HG03175 (cell line): ENCODE measurements around the gene TUB.

Experiments
- ATAC-seq: cut with Tn5 transposase; IDR thresholded peaks from one replicate; pipeline ENCODE4 v1.9.1; 2021; ENCODE audit warnings: mild to moderate bottlenecking, moderate library complexity; ENCODE audit not compliant: unreplicated experiment

The TUB gene

DNA sequence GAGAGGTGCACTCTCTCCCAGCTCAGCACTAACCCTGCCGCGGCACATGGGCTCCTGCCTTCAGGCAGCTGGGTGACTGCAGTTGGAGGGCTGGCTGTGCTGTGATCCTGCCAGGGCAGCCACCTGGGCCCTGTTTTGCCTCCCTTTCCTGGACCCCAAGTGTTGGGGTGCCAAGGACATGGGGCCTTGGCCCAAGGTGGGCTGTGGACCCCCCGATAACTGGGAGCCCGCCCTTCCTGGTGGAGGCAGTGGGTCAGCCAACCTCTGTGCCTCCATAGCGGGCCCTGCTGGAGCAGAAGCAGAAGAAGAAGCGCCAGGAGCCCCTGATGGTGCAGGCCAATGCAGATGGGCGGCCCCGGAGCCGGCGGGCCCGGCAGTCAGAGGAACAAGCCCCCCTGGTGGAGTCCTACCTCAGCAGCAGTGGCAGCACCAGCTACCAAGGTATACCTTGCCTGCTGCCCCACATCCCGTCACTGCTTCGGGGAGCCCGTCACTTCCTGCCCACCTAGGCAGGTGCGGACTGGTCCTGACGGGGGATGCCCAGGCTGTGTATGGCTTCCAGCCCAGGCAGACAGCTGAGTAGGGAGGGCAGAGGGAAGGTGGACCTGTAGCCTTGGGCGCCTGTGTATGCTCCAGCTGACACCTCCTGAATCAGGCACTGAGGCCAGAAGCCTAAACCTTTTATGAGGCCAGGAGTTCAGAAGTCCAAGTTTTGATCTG lies 8.9 kb downstream of the TUB start:
- ATAC-seq: no peak

DNA sequence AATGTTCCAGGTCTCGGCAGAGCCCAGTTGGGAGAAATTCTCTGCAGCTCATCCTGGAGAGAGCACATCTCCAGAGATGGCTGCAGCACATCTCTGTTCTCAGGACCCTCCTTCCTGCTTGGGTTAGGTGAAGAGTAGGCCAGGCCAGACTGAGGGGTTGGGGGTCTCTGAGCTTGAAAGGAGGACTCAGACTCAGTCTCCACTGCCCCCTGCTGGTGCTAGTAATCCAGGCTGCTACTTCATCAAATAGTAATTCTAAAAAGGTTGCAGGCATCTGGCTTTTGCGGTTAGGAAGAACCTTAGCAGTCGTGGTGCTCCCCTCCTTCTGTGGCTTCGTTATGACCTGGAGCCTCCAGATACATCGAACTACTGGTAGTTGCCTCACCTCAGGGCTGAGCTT lies 9.7 kb downstream of the TUB start:
- no peak for ATAC-seq

DNA sequence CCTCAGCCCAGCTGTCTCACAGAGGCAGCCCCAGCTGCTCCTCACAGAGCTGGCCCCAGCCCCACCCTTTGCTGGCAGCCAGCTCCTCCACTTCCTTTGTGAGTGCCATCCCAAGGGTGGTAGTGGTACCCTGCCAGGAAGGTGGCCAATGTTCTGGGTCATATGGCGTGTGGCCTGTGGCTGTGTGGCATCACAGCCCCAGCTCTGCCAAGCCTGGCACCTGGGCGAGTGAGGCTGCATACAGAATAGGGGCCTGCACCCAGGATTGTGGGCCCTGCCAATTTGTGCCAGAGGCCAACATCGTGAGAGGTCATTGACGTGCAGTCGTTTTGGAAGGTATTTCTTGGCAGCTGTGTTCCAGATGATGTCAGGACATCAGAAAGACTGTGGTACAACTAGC lies 10.7 kb downstream of the TUB start:
- ATAC-seq: no peak

DNA sequence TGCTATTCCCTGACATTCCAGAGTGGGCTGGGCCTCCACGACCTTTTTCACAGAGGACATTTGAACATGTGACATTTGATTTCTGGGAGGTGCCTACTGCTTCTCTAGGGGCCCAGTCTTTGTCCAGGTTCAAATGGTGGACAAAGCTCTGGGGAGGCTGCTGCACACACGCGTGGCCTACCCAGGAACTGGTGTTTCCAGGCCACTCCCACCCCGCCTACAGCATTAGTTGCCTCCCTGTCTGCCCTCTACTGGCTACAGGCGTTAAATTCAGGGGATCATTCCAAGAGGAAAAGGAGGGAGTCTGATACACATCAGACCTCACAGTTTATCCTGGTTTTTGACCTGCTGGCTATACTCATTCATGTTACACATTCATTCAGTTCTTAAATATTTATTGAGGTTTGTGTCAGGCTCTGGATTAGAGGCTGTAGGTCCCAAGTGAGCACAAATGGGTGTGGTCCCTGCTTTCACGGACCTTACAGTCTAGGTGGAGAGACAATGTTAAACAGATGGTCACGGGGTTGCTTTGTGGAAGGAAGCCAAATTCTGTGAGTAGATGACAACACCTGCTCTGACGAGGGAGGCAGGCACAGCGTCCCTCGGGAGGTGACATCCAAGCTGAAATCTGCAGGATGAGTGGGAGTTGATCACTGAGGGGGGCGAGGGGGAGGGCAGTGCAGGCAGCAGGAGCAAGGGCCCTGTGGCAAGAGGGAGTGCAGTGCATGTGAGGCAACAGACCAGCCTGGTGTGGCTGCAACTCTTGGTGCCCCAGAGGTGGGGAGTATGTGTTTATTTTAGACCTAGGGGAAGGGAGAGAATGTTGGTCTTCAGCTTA lies 11.8 kb downstream of the TUB start:
- peak; percentile 69 for ATAC-seq

DNA sequence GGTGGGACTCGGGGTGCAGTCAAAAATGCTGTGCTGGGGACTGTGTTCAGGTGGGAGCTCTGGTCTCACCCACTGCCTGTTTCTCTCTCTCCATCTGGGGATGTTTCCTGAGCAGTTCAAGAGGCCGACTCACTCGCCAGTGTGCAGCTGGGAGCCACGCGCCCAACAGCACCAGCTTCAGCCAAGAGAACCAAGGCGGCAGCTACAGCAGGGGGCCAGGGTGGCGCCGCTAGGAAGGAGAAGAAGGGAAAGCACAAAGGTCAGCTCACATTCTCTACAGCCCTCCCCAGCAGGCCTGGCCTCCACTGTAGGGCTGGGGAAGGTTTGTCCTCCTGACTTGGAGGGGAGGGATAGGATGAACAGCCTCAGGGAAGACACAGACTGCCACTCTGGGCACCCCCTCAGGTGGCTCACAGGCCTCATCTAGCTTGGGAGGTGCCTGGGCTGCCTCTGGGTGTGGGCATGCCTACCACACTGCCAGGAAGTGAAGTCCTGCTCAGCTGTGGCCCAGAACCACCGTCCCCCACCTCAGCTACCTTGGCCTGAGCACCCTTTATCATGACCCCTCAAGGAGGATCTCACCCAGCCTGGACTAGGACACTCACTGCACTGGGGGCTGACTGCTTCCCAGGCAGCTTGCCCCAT lies 13.0 kb downstream of the TUB start:
- ATAC-seq: no peak

DNA sequence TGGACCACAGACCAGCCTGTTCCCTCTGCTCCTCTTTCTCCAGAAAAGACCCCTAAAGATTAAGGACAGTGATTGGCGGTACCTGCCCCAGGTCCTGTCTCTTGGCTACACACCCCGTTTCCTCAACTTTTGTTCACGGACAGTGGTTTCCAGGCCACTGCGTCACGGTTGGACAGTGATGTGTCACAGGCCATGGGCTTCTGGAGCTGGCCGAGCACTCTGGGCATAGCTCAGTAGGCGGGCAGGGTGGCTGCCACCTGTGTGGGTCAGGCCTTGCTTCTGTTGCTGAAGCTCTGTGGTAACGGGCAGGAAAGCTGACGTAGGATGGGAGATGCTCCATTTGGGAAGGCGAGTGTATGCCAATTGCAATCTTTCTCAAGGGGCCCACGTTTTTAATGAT lies 13.6 kb downstream of the TUB start:
- ATAC-seq: no peak

DNA sequence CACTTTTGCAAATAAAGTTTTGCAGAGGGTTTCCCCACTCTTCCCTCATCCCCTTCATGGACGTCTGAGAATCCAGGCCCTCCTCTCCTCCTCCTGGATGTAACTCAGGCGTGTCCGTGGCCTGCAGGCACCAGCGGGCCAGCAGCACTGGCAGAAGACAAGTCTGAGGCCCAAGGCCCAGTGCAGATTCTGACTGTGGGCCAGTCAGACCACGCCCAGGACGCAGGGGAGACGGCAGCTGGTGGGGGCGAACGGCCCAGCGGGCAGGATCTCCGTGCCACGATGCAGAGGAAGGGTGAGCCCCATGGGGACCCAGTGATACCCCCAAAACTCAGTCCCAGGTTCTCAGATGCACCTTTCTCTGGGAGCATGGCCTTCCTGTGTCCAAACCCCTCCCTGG lies 14.4 kb downstream of the TUB start:
- ATAC-seq: no peak

DNA sequence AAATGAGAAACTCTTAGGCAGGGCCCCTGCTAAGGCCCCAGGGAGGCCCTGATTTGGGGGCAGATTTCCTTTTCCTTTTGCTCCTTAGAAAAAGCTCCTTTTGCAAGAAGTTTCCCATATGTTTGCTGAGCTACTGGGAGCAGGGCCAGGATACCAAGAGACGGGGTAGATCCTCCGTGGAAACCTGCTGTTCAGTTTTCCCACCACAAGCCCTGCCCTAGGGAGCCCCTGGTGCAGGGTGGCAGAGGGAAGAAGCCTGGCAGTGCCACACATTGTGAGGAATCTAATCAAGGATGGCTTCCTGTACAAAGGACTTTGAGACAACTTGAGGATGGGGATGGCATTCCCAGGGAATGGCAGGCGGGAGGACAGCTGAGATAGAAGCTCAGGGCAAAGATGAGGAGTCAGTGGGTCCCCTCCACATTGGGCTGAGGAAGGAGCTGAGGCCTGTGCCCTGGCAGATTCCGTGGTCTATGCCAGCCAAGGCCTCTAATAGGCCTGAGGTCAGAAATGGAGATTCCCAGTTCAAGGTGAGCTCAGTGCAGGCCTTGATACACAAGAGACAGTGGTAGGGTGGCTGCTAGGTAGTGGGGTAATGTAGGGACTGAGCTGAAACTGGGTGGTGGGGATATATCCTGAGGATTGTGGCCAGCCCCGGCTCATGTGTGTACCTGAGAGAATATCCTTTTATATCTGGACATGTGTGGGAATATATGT lies 15.0 kb downstream of the TUB start:
- ATAC-seq: no peak

DNA sequence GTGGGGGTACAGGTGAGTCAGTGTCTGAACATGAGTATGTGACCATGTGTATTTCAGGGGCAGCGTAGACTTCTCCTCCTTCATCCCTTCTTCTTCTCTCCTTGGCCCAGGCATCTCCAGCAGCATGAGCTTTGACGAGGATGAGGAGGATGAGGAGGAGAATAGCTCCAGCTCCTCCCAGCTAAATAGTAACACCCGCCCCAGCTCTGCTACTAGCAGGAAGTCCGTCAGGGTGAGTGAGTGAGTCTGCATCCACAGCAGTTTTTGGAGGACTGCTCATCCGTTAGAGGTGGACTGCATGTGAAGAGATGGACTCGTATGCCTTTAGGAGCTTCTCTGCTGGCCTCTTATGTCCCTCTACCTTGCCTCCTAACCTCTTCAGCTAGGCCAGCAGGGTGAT lies 15.6 kb downstream of the TUB start:
- ATAC-seq: no peak

DNA sequence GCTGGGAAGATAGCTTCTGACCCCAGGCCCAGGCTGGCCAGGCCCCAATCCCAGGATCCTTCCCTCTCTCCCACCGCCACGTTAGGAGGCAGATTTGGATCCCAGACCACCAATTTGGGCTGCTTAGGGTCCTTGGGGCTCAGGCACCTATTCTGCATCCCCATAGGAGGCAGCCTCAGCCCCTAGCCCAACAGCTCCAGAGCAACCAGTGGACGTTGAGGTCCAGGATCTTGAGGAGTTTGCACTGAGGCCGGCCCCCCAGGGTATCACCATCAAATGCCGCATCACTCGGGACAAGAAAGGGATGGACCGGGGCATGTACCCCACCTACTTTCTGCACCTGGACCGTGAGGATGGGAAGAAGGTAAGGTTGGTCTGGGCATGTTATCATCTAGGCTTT lies 16.1 kb downstream of the TUB start:
- ATAC-seq: no peak

DNA sequence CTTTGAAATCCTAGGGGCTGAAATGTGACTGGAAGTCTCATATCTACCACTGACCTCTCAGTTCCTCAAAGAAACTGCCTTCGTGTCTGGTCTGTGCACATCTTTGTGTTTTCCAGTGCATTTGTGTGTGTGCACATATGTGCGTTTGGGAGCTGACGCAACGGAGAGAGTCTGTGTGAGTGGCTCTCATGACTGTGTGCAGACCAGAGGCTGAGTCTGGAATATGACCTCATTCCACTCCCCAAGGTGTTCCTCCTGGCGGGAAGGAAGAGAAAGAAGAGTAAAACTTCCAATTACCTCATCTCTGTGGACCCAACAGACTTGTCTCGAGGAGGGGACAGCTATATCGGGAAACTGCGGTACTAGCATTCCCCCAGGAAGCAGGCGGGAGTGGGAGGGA lies 16.5 kb downstream of the TUB start:
- no peak for ATAC-seq

DNA sequence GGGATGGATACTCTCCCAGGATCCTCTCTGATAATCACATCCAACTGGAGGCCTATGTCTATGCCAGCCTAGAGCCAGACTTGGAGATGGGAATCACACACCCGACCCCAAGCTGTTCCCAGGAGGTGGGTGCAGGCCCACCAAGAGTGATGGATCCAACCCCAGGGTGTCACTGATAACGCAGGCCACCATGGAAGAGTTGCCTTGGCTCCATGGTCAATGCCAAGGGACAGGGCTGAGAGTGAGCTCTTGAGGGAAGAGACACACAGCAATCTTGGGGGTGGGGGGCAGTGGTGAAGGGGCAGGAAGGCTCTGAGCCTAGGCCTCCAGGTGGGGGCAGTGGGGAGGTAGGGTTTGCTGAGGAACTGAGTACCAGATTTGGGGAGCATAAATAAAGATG lies 16.9 kb downstream of the TUB start:
- ATAC-seq: no peak

DNA sequence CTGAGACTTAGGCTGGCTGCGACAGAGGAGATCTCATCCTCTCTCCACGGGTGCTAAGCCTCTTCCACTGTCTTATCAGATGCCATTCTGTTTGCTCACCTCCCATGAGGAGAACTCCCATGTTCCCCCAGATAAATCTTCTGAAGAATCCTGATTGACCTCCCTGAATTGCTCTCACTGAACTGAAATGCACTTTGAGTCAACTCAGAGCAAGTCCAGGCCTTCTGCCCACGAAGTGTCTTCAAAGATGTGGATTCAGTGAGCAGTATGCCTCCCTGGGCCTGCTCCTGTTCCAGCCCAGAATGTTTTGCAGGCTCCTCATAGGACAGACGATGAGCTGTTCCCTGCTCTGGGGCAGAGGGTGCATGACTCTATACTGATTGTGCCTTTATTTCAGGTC lies 17.4 kb downstream of the TUB start:
- no peak for ATAC-seq

DNA sequence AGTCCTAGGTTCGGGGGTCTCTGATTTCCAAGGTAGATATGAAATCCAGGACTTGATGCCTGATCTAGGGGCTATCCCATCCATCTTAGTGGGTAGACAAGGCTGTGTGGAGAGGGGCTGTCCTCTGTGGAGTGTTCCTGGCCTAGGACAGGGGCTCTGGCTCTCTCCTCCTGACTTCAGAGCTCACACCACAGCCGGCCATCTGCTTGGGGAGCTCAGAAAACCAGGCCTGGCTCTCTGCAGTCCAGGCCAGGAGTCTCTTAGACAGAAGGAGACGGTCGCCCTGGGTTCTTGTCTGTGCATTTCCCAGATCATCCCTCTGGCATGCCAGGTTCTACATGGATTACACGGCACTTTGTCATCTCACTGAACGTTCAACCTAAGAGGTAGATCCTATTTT lies 17.9 kb downstream of the TUB start:
- ATAC-seq: no peak

DNA sequence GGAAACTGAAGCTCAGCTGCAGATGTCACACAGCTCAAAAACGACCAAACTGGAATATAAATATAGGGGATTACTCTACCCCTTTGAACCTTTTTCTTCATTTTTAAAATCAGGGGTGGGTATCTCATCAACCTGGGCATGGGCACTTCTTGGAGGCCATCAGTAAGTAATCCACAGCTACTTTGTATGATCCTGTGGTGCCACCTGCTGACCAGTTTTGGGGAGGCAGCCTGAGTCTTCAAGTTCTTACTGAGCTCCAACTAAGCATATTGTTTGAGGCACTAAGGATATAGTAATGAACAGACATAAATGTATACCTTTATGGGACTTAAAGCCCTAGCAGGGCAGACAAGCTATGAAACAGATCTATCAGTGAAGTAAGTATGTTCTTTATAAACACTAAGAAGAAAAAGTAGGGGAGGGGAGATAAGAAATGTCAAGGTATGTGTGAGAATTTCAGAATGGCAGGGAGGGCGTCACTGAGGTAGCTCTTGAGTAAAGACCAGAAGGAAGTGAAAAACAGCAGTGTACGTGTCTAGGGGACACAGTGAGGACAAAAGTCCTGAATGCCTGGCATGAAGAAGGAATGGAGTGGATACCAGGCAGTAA lies 18.4 kb downstream of the TUB start:
- ATAC-seq: peak; percentile 75

DNA sequence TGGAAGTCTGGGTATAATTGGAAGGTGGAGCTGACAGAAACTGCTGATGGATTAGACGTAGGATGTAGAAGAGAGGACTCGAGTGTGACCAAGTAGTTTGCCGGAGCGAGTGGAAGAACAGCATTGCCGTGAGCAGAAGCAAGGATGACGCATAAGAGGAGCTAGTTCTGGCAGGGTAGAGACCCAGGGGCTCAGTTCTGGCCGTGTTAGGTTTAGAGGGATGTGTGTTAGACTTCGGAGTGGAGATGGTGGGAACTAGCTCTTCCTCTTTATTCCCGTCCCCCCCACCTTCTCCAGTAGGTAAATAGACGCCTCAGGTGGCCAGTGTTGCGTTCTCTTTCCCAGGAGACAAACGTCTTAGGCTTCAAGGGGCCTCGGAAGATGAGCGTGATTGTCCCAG lies 19.1 kb downstream of the TUB start:
- no peak for ATAC-seq

DNA sequence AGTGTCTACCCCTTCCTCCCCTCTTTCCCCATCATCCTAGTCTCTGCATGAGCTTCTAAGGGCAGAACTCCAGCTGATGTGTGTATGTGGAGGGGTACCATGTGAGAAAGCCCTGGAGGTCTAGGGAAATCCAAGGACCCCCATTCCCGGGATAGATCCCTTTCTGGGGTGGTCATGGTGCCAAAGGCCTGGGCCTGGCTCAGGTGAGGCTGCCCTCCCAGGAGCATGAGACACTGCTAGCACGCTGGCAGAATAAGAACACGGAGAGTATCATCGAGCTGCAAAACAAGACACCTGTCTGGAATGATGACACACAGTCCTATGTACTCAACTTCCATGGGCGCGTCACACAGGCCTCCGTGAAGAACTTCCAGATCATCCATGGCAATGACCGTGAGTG lies 19.6 kb downstream of the TUB start:
- no peak for ATAC-seq

DNA sequence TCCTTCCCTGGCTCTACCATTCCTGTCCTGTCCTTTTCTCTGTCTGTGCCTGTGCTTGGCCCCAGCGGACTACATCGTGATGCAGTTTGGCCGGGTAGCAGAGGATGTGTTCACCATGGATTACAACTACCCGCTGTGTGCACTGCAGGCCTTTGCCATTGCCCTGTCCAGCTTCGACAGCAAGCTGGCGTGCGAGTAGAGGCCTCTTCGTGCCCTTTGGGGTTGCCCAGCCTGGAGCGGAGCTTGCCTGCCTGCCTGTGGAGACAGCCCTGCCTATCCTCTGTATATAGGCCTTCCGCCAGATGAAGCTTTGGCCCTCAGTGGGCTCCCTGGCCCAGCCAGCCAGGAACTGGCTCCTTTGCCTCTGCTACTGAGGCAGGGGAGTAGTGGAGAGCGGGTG lies 20.4 kb downstream of the TUB start:
- ATAC-seq: no peak

DNA sequence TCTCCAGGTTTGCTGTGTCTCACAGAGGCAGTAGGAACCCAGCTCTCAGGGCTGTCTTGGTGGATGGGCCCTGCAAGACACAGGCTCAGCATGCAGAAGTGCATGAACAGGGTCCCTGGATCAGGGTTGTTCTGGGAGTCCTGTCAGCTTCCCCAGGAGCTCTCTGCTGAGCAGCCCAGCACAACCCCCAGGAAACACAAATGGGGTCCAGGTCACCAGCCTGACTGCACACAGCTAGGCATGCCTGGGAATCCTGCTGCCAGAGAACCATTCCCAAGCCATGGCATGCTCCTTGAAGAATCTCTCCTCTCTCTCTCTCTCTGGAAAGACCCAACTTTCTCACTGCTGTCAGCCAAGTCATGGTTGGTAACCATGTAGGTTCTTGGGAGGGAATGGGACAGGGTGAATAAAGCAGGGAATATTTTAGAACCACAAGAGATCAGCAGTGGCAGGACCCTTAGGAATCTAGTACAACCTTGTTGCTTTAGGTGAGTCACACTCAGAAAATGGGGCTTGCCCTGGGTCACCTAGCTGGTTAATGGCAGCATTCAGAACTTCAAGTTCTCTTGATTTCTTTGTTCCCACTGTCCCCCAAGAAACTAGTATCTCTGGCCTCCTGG lies 21.4 kb downstream of the TUB start:
- ATAC-seq: no peak

DNA sequence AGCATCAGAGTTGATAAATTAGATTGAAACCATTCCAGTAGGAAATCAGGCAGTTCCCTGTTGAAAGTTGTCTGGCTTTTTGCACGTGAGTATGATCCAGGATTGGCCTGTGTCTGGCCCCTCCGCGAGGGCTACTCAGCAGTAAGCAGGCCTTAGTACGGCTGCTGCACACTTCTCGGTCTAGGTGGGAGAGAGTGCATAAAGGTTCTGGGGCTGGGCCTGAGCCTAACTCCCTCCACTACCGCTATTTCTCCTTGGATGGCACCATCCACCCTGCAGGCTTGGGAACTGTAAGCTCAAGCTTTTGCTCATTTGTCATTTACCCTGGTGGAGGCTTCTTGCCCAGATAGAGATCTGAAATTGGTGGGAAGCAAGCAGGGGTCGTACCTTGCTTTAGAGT lies 22.0 kb downstream of the TUB start:
- no peak for ATAC-seq

DNA sequence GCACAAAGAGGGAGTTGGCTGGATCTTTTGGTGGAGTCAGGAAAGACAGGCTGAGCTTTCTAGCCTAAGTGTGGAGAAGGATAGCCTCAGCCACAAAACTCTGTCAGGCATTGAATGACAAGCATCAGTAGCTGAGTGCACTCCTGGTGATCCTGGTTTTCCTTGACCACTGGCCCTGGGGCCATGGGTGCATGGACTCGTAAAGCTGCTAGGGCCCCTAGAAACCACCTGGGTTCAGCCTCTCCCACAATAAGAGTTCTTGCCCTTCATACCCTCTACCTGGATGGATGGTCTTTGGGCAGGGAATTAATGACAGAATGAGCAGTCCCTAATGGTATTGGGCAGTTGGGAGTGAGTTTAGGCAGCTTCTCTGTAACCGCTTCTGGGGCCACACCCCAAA lies 22.9 kb downstream of the TUB start:
- ATAC-seq: no peak
